Heart left ventricle (tissue), 13 donors: ENCODE measurements around the gene UBL7.

Source experiments
- POLR2A ChIP-seq, 2 donors: fragments of 450-650 bp; IDR thresholded peaks; one replicate each; pipeline ENCODE4 v1.6.1; 2017; ENCODE audit warnings: antibody characterized with exemption in 2 of 2, mild to moderate bottlenecking in 2 of 2, moderate library complexity in 2 of 2
- TF ChIP-seq, protein P1 (sequence below), 12 donors: fragments of 200-600 bp; sonication (generic) in 4 of 12; IDR thresholded peaks; one replicate each; pipeline versions ENCODE4 v1.5.0 to v1.8.0; 2018 to 2022; ENCODE audit warnings: antibody characterized with exemption in 12 of 12, mild to moderate bottlenecking in 5 of 12
- donor health status: ischemic (EF 13 %, LVEDD 7.1; RV severe dilation, severe dysfunction).
- donor health status: DM: no; HTN: yes; CAD: no.
- donor health status: DM: no; HTN: no; CAD: no.
- donor health status: ischemic (EF 25% LVEDD 6.9; RV normal size, moderate dysfunction).
- donor health status: ischemic (EF 25% LVEDD 5.7; RV mildly dilated, moderate dysfunction).
- donor health status: ischemic (EF 35%, LVEDD 5.7; RV mildly dilated, moderate dysfunction).
- donor health status: nonischemic (EF 11% LVEDD 7.7; RV severe dilation, severe dysfunction).
- donor health status: DM: yes; HTN: yes; CAD: no.
- donor health status: PGD.
- donor health status: ischemic (EF 29% LVEDD 5.4; RV normal size, mild dysfunction).
- donor health status: nonischemic (EF 23%, LVEDD 6.1; RV moderate dilation, normal function).

DNA sequence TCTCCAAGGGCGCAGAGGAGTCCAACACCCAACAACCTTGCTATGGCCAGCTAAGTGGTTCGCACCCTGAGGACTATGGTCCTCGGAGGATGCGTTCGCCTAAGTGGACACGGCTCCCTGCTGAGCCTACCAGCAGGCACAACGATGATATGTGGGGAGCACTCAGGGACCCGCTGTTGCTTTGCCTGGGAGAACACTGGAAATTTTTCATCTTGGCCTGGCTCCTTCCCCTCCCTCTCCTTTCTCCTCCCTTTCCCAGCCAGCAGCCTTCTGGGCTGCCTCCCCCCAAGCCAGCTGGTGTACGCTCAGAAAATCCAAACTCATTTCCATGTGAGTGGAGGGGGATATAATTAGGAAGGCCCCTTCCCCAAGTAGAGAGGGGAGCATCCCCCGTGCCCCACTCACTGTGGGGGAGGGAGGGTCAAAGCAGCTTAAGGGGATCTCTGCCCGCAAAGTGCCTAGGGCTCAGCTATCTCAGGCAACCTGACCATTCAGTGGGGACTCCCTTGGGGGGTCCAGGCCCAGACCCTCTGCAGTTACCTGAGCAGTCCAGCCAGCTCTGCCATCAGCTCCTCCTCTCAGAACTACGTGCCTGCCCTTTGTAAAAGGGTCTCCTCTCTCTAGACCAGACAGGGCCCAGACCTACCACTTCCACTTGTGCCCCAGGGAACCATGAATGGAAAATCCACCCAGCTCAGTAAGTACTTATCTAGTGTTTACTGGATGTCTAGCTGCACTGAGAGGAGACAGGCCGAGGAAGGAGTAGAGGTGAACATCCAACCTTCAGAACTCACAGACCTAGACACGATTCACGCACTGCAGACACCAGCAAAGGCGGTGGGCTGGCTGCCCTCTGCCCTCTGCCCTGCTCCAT, 26.5 kb downstream of the UBL7 start:
- TF ChIP-seq, protein P1, sequence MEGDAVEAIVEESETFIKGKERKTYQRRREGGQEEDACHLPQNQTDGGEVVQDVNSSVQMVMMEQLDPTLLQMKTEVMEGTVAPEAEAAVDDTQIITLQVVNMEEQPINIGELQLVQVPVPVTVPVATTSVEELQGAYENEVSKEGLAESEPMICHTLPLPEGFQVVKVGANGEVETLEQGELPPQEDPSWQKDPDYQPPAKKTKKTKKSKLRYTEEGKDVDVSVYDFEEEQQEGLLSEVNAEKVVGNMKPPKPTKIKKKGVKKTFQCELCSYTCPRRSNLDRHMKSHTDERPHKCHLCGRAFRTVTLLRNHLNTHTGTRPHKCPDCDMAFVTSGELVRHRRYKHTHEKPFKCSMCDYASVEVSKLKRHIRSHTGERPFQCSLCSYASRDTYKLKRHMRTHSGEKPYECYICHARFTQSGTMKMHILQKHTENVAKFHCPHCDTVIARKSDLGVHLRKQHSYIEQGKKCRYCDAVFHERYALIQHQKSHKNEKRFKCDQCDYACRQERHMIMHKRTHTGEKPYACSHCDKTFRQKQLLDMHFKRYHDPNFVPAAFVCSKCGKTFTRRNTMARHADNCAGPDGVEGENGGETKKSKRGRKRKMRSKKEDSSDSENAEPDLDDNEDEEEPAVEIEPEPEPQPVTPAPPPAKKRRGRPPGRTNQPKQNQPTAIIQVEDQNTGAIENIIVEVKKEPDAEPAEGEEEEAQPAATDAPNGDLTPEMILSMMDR (IDR thresholded peaks at IDR 0.05): no peak
- no peak for TF ChIP-seq POLR2A (IDR thresholded peaks at IDR 0.05)
